Activated T-cell treated with anti-CD3 and anti-CD28 coated beads, Interleukin-2, amount 50 U/mL, for 24 hours (primary cell): ENCODE results near the gene AP2B1.

Experiments used
- DNase-seq: peaks from one replicate; pipeline ENCODE4 v3.0.0-alpha.2; 2020
- H3K27ac Mint-ChIP-seq: 2 replicates; pipeline ENCODE4 v1.8.0; 2020; ENCODE audit warnings: mild to moderate bottlenecking, mixed read lengths
- H3K27me3 Mint-ChIP-seq: 2 replicates; pipeline ENCODE4 v1.8.0; 2020; ENCODE audit warnings: mixed read lengths
- H3K36me3 Mint-ChIP-seq: 2 replicates; pipeline ENCODE4 v1.8.0; 2020; ENCODE audit warnings: low read depth, mixed read lengths
- H3K4me1 Mint-ChIP-seq: 2 replicates; pipeline ENCODE4 v1.8.0; 2020; ENCODE audit warnings: low read depth, mixed read lengths
- H3K4me3 Mint-ChIP-seq: 2 replicates; pipeline ENCODE4 v1.8.0; 2020; ENCODE audit warnings: mild to moderate bottlenecking, moderate library complexity, mixed read lengths
- H3K9me3 Mint-ChIP-seq: 2 replicates; pipeline ENCODE4 v1.8.0; 2020; ENCODE audit warnings: mixed read lengths

AP2B1 gene

GRCh38 chr17:35630530-35631148 lies 43.5 kb downstream of the AP2B1 start:
- no peak for DNase-seq
- peaks cover 8% of the 10 kb centered on the region for H3K4me1 Mint-ChIP-seq
- H3K36me3 Mint-ChIP-seq = peaks cover 86% of the 10 kb centered on the region
- peak overlapping the region; percentile 63 for H3K27ac Mint-ChIP-seq
- no peaks in the 10 kb centered on the region for H3K27me3 Mint-ChIP-seq
- H3K4me3 Mint-ChIP-seq = no peak overlapping the region
- no peaks in the 10 kb centered on the region for H3K9me3 Mint-ChIP-seq

- peaks cover 96% of the 10 kb centered on the region for H3K36me3 Mint-ChIP-seq
- no peaks in the 10 kb centered on the region for H3K4me1 Mint-ChIP-seq
- H3K27ac Mint-ChIP-seq = no peak overlapping the region
- no peak overlapping the region for H3K4me3 Mint-ChIP-seq
- no peaks in the 10 kb centered on the region for H3K27me3 Mint-ChIP-seq
- no peaks in the 10 kb centered on the region for H3K9me3 Mint-ChIP-seq
- no peak for DNase-seq
Measured at GRCh38 chr17:35641032-35641431, 53.9 kb downstream of the AP2B1 start.

GRCh38 chr17:35645923-35646322 lies 58.8 kb downstream of the AP2B1 start:
- DNase-seq = no peak
- no peaks in the 10 kb centered on the region for H3K4me1 Mint-ChIP-seq
- peaks cover 79% of the 10 kb centered on the region for H3K36me3 Mint-ChIP-seq
- no peak overlapping the region for H3K27ac Mint-ChIP-seq
- H3K9me3 Mint-ChIP-seq = no peaks in the 10 kb centered on the region
- no peak overlapping the region for H3K4me3 Mint-ChIP-seq
- H3K27me3 Mint-ChIP-seq = no peaks in the 10 kb centered on the region

GRCh38 chr17:35651467-35651866 lies 64.3 kb downstream of the AP2B1 start:
- H3K4me3 Mint-ChIP-seq = no peak overlapping the region
- DNase-seq = no peak
- H3K27ac Mint-ChIP-seq = no peak overlapping the region
- H3K4me1 Mint-ChIP-seq = peaks cover 2% of the 10 kb centered on the region
- H3K27me3 Mint-ChIP-seq = no peaks in the 10 kb centered on the region
- H3K9me3 Mint-ChIP-seq = no peaks in the 10 kb centered on the region
- H3K36me3 Mint-ChIP-seq = peaks cover 53% of the 10 kb centered on the region

GRCh38 chr17:35653619-35654361 lies 66.7 kb downstream of the AP2B1 start:
- peaks cover 2% of the 10 kb centered on the region for H3K4me1 Mint-ChIP-seq
- DNase-seq = no peak
- H3K4me3 Mint-ChIP-seq = no peak overlapping the region
- H3K27me3 Mint-ChIP-seq = no peaks in the 10 kb centered on the region
- H3K9me3 Mint-ChIP-seq = no peaks in the 10 kb centered on the region
- no peak overlapping the region for H3K27ac Mint-ChIP-seq
- peaks cover 56% of the 10 kb centered on the region for H3K36me3 Mint-ChIP-seq

DNA sequence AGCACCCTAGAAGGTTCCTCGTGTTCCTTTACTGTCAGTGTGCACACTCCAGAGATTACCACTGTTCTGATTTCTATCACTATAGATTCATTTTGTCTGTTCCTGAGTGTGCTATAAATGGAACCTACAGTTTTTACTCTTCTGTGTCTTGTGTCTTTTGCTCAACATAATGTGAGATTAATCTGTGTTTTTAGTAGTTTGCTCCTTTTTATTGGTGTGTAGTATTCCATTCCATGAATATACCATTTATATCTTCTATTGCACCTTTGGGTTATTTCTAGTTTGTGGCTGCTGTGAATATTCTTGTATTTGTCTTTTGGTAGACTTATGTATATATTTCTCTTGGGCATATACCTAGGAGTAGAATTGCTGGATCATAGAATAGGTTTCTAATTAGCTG lies 68.2 kb downstream of the AP2B1 start:
- no peak overlapping the region for H3K27ac Mint-ChIP-seq
- peaks cover 63% of the 10 kb centered on the region for H3K36me3 Mint-ChIP-seq
- H3K27me3 Mint-ChIP-seq = no peaks in the 10 kb centered on the region
- peaks cover 2% of the 10 kb centered on the region for H3K4me1 Mint-ChIP-seq
- no peak for DNase-seq
- H3K4me3 Mint-ChIP-seq = no peak overlapping the region
- no peaks in the 10 kb centered on the region for H3K9me3 Mint-ChIP-seq

DNA sequence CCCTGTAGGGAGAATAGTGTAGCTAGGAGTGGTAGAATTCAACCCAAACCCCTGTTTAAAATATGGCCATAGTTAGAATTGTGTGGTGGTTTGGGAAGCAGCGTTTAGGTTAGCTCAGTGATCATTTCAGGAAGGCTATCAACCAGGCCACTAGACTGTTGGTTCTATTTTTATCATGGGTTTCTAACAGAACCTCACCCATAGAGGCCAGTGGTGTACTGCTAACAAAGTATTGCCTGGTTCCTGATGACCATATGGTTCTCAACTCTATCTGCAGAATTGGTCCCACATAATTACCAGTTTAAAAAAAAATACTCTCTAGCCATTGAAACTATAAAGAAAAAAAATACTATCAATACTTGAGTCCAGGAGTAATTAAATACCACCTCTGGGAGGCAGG lies 73.8 kb downstream of the AP2B1 start:
- no peaks in the 10 kb centered on the region for H3K4me1 Mint-ChIP-seq
- DNase-seq = no peak
- peaks cover 82% of the 10 kb centered on the region for H3K36me3 Mint-ChIP-seq
- H3K9me3 Mint-ChIP-seq = no peaks in the 10 kb centered on the region
- no peak overlapping the region for H3K27ac Mint-ChIP-seq
- H3K27me3 Mint-ChIP-seq = no peaks in the 10 kb centered on the region
- H3K4me3 Mint-ChIP-seq = no peak overlapping the region

DNA sequence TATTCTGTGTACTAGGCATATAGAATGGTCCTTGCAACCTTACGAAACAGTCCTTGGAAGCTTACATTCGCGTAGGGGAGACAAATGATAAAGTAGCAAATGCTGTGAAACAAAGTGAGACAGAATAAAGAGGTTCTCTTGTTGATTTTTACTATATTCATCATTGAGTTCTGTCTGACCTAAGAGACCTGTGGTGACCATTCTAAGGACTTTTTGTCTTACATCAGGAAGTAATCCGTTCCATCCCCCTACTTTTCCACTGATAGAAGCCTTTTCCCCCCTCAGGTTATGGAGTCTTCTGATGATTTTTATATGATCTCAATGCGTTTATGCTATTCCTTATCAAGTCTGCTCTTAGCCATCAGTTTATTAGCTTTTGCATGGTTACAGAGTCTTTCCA lies 77.6 kb downstream of the AP2B1 start:
- no peaks in the 10 kb centered on the region for H3K9me3 Mint-ChIP-seq
- no peak overlapping the region for H3K4me3 Mint-ChIP-seq
- DNase-seq = no peak
- no peaks in the 10 kb centered on the region for H3K4me1 Mint-ChIP-seq
- H3K27me3 Mint-ChIP-seq = no peaks in the 10 kb centered on the region
- H3K36me3 Mint-ChIP-seq = peaks cover 84% of the 10 kb centered on the region
- no peak overlapping the region for H3K27ac Mint-ChIP-seq

GRCh38 chr17:35665662-35666061 lies 78.5 kb downstream of the AP2B1 start:
- no peak for DNase-seq
- Mint-ChIP-seq H3K27me3 (no peaks in the 10 kb centered on the region), H3K4me3 (no peak overlapping the region), H3K36me3 (peaks cover 84% of the 10 kb centered on the region), H3K9me3 (no peaks in the 10 kb centered on the region), H3K4me1 (no peaks in the 10 kb centered on the region), H3K27ac (no peak overlapping the region)

DNA sequence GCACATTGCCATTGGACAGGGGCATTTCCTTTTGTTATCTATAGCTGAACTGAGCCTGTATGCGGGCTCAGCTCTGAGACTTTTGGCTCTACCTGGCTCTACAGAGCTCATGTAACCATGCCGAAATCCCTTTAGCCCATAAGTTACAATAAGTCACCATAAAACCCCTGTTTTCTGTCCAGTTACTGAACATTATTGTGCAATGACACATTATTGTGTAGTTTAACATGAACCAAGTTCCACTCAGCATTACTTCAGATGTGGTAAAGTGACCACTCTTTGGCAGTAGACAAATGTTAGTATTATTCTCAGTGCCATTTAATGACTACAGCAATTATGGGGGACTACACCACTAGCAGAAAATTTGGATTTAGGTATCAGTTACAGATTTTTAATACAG lies 78.9 kb downstream of the AP2B1 start:
- H3K4me1 Mint-ChIP-seq = no peaks in the 10 kb centered on the region

GRCh38 chr17:35666967-35667532 lies 79.9 kb downstream of the AP2B1 start:
- Mint-ChIP-seq H3K4me3 (no peak overlapping the region), H3K27ac (no peak overlapping the region), H3K36me3 (peaks cover 85% of the 10 kb centered on the region), H3K9me3 (no peaks in the 10 kb centered on the region), H3K27me3 (no peaks in the 10 kb centered on the region), H3K4me1 (no peaks in the 10 kb centered on the region)
- no peak for DNase-seq

More for the DNA sequence above, 78.9 kb downstream of the AP2B1 start:
- Mint-ChIP-seq H3K27ac (no peak overlapping the region), H3K36me3 (peaks cover 84% of the 10 kb centered on the region), H3K9me3 (no peaks in the 10 kb centered on the region), H3K4me3 (no peak overlapping the region), H3K27me3 (no peaks in the 10 kb centered on the region)
- DNase-seq = no peak

- Mint-ChIP-seq H3K9me3 (no peaks in the 10 kb centered on the region), H3K36me3 (peaks cover 82% of the 10 kb centered on the region), H3K27ac (no peak overlapping the region), H3K27me3 (no peaks in the 10 kb centered on the region), H3K4me3 (no peak overlapping the region), H3K4me1 (no peaks in the 10 kb centered on the region)
- DNase-seq = no peak
Measured at GRCh38 chr17:35668802-35669201, 81.7 kb downstream of the AP2B1 start.

DNA sequence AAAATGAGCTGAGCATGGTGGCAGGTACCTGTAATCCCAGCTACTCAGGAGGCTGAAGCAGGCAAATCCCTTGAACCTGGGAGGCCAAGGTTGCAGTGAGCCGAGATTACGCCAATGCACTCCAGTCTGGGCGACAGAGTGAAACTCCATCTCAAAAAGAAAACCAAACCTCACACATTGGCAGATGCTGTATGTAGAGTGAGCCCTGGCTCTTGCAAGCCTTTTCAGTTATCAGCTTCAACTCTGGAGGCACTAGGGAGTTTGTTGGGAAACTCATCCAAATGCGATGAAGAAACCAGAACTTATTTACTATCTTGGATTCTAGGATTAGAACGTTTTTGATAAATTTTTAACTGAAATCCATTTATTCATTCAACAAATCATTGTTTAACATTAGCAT lies 87.4 kb downstream of the AP2B1 start:
- H3K36me3 Mint-ChIP-seq = peaks cover 88% of the 10 kb centered on the region
- no peak overlapping the region for H3K27ac Mint-ChIP-seq
- no peaks in the 10 kb centered on the region for H3K9me3 Mint-ChIP-seq
- peaks cover 13% of the 10 kb centered on the region for H3K4me1 Mint-ChIP-seq
- H3K27me3 Mint-ChIP-seq = no peaks in the 10 kb centered on the region
- no peak overlapping the region for H3K4me3 Mint-ChIP-seq
- DNase-seq = no peak

DNA sequence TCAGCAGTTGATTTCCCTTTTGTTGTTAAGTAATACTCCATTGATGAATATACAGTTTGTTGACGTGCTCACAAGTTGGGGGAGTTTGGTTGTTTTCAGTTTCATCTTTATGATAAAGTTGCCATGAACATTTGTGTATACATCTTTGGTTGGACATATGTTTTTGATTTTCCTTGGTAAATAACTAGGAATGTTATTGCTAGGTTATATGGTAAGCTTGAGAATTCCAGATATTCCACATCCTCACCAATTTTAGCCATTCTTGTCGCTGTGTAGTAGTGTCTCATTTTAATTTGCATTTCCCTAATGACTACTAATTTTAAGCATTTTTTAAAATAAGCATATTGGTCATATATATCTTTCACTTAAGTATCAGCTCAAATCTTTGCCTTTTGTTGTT lies 89.3 kb downstream of the AP2B1 start:
- peaks cover 86% of the 10 kb centered on the region for H3K36me3 Mint-ChIP-seq
- no peak for DNase-seq
- H3K27ac Mint-ChIP-seq = no peak overlapping the region
- no peaks in the 10 kb centered on the region for H3K9me3 Mint-ChIP-seq
- peaks cover 15% of the 10 kb centered on the region for H3K4me1 Mint-ChIP-seq
- no peak overlapping the region for H3K4me3 Mint-ChIP-seq
- no peaks in the 10 kb centered on the region for H3K27me3 Mint-ChIP-seq

- Mint-ChIP-seq H3K9me3 (no peaks in the 10 kb centered on the region), H3K4me1 (peaks cover 15% of the 10 kb centered on the region), H3K27ac (peak overlapping the region; percentile 55), H3K27me3 (no peaks in the 10 kb centered on the region), H3K4me3 (no peak overlapping the region), H3K36me3 (peaks cover 86% of the 10 kb centered on the region)
- no peak for DNase-seq
Measured at GRCh38 chr17:35679007-35679682, 92.0 kb downstream of the AP2B1 start.
